ENCODE results near the gene E4F1. TPM values are rescaled to one million over a fixed set of nuclear protein-coding genes. Genes with fewer than 3 reads are reported as not detected.

The E4F1 gene
- total RNA-seq, 4 donors from 2014 or later, result 30.6 to 60.6 (median 45.2) TPM

DNA sequence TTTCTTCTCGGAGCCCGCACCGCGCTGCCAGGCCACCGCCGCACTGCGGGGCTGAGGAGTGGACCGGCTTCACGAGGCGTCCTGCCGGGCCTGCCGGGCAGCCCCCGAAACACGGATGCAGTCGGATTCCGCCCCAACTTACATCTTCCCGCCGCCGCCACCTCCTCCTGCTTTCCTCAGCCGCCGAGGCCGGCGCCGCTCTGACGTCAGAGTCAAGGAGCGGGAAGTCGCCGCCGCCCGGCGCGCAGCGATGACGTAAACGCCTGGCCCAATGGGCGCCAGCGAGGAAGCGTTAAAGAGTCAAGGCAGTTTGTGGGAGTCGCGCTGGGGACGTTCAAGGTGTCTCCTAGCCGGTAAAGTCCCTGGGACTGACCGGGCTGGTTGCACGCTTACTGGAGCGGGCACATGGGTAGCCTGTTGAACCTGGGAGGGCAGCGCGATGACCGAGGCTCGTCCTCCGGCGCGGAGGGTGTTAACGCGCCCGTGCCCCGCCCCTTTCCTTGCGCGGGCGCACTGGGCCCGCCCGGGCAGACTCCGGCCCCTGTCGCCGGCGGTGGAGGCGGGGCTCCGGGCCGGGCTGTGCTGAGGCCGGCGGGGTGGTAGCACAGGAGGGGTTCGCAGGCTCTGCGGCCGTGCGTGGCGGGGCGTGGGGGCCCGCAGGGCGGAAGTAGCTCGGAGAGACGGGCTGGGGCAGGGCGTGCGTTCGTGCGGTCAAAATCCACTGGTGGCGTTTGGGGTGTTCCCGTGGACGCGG is 44.7 kb downstream of the E4F1 start, which contains the start of gene RNPS1:
RNPS1 (minus strand) TSS at position 214 of the 754 bp plus-strand sequence. CDS start 3,483 bp downstream, outside the sequence.
- no peaks in the 10 kb centered on the region for H3K9me3 ChIP-seq
- peak within 1 kb of the TSS; percentile 67 to 94 (median 76) for H3K4me3 ChIP-seq
- H3K27ac ChIP-seq, result peak within 1 kb of the TSS; percentile 89 to 97 (median 96)
- TF ChIP-seq POLR2A (IDR thresholded peaks at IDR 0.05) (peak; percentile 98 to 99), EP300 (IDR thresholded peaks at IDR 0.05) (peak; percentile 91 to 100)
- TF ChIP-seq, protein P1, sequence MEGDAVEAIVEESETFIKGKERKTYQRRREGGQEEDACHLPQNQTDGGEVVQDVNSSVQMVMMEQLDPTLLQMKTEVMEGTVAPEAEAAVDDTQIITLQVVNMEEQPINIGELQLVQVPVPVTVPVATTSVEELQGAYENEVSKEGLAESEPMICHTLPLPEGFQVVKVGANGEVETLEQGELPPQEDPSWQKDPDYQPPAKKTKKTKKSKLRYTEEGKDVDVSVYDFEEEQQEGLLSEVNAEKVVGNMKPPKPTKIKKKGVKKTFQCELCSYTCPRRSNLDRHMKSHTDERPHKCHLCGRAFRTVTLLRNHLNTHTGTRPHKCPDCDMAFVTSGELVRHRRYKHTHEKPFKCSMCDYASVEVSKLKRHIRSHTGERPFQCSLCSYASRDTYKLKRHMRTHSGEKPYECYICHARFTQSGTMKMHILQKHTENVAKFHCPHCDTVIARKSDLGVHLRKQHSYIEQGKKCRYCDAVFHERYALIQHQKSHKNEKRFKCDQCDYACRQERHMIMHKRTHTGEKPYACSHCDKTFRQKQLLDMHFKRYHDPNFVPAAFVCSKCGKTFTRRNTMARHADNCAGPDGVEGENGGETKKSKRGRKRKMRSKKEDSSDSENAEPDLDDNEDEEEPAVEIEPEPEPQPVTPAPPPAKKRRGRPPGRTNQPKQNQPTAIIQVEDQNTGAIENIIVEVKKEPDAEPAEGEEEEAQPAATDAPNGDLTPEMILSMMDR (IDR thresholded peaks at IDR 0.05), result peak in 2 of 5 experiments; percentile 43 to 80
- peak; percentile 92 to 93 for DNase-seq (ENCODE audit: low spot score in 2 of 2)
- peaks cover 0 to 59% (median 17%) of the 10 kb centered on the region in 4 donors for H3K4me1 ChIP-seq
- H3K36me3 ChIP-seq, result peaks cover 0 to 15% (median 0%) of the 10 kb centered on the region in 3 donors
- WGBS, 2 donors, result 0 to 1% methylated on average over 22 to 46 of the region's 88 CpGs
- no peaks in the 10 kb centered on the region for H3K27me3 ChIP-seq

DNA sequence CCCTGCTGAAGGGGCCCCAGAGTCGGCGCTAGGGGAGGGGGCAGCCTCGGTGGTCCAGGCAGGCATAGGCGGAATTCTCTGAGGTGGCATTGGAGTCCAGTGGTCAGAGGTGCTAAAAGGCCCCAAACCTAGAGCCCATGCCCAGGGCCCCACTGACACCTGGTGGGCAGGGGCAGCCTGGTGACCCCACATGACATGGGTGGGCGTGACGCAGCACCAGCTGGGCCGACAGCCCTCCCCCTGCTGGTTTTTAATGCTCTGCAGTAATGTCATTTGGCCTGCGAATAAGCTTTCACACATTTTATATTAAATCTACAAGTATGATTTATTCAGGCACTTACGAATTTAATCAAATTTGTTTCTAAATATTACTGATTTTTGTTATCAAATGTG is 46.7 kb downstream of the E4F1 start:
- peak overlapping the region in 1 of 4 donors; percentile 95 for H3K27ac ChIP-seq
- H3K4me1 ChIP-seq, result peaks cover 0 to 55% (median 17%) of the 10 kb centered on the region in 4 donors
- TF ChIP-seq, protein P1 (IDR thresholded peaks at IDR 0.05), result no peak
- TF ChIP-seq EP300 (IDR thresholded peaks at IDR 0.05) (no peak), POLR2A (IDR thresholded peaks at IDR 0.05) (no peak)
- no peaks in the 10 kb centered on the region for H3K9me3 ChIP-seq
- no peaks in the 10 kb centered on the region for H3K27me3 ChIP-seq
- DNase-seq (ENCODE audit: low spot score in 2 of 2), result no peak
- 74 to 79% methylated on average over 9 of the region's 9 CpGs for WGBS, 2 donors
- no peak overlapping the region for H3K4me3 ChIP-seq
- H3K36me3 ChIP-seq, result peaks cover 0 to 7% (median 0%) of the 10 kb centered on the region in 3 donors

DNA sequence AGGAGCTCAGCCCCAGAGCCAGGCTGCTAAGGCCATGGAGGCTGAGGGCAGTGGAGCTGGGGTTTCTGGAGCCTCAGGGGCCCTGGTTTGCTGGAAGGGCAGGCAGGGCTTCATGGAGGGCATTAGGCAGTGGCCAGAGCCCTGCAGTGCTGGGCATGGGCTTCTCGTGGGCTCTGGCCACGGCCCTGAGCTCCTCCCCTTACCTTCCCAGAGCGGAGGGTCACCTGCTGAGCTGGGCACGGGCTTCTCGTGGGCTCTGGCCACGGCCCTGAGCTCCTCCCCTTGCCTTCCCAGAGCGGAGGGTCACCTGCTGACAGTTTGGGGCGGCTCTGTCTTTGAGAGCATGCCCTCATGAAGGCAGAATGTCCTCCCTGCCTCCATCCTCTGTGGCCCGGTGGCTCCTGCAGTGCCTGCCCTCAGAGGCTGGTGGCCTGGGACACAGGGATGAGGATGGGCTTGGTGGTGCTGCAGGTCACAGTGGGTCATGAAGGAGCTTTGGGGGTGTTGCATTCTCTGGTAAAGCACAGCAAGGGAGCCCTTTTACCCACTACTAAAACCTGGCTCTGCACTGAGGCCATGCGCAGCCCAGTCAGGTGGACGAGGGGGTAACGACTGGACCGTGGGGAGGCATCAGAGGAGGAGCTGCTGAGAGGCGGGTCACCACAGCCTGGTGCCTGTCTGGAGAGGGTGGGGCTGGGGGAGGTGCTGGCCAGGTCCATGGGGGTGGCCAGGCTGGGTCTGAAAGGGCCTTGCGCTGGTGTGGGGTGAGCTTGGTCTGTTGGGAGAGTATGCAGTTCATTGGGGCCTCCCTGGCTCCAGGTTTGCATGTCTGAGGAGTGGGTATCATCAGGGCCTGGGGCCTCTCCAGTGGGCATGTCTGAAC is 47.4 kb downstream of the E4F1 start:
- Histone ChIP-seq H3K36me3 (peaks cover 0 to 15% (median 0%) of the 10 kb centered on the region in 3 donors), H3K4me3 (no peak overlapping the region), H3K4me1 (peaks cover 0 to 48% (median 15%) of the 10 kb centered on the region in 4 donors), H3K9me3 (no peaks in the 10 kb centered on the region), H3K27ac (no peak overlapping the region), H3K27me3 (no peaks in the 10 kb centered on the region)
- TF ChIP-seq POLR2A (IDR thresholded peaks at IDR 0.05) (no peak), EP300 (IDR thresholded peaks at IDR 0.05) (no peak)
- WGBS, 2 donors, result 73 to 78% methylated on average over 9 to 13 of the region's 15 CpGs
- no peak for DNase-seq (ENCODE audit: low spot score in 2 of 2)

DNA sequence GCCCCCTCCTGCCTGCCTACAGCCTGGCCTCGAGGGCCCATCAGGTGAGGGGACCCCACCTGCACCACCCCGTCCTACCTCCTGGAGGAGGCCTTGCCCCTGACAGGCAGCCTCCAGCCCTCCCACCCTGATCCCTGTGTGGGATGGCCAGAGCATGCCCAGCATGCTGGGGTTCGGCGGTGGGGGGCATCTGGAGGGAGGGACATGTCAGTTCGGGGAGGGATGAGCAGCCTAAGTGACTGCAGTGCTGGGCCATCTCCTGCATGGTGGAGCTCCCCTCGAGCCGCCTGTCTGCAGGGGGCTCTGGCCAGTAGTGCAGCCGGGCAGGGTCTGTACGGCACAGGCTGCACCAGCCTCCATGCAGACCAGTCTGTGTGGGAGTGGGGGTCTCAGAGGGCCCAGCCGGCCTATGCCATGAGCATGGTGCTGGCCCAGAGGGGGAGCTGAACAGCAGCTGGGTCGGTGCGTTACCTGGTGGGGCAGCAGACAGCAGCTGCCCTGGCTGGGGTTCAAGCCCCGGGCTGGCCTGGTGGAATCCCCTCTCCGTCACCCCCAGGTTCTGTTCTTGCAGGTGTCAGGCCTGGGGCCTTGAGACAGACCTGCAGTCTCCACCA is 48.6 kb downstream of the E4F1 start:
- WGBS, 2 donors, result 83 to 90% methylated on average over 8 to 11 of the region's 14 CpGs
- H3K27ac ChIP-seq, result no peak overlapping the region
- no peak for DNase-seq (ENCODE audit: low spot score in 2 of 2)
- H3K4me3 ChIP-seq, result no peak overlapping the region
- H3K4me1 ChIP-seq, result peaks cover 0 to 38% (median 11%) of the 10 kb centered on the region in 4 donors
- H3K27me3 ChIP-seq, result no peaks in the 10 kb centered on the region
- no peaks in the 10 kb centered on the region for H3K9me3 ChIP-seq
- peaks cover 0 to 26% (median 0%) of the 10 kb centered on the region in 3 donors for H3K36me3 ChIP-seq
- no peak for TF ChIP-seq POLR2A (IDR thresholded peaks at IDR 0.05)
- TF ChIP-seq EP300 (IDR thresholded peaks at IDR 0.05), result no peak
- TF ChIP-seq, protein P1 (IDR thresholded peaks at IDR 0.05), result no peak

DNA sequence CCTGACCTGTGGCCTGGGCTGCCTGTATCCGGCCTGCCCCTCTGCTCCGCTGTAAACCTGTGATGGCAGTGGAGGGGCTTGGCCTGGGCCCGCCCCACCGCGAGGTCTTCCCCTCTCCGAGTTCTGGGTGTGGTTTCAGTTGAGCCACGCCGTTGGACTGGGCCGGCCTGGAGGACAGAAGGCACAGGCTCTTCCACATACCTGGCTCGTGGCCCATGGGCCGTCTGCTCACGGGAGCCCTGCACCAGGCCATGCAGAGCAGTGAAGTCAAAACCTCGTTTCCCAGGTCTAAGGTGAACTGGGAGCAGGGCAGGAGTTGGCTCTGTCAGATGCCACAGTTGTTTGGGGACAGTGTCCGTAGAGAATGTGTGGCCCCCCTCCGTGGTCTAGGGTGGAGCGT is 50.1 kb downstream of the E4F1 start:
- TF ChIP-seq EP300 (IDR thresholded peaks at IDR 0.05), result no peak
- no peak for TF ChIP-seq POLR2A (IDR thresholded peaks at IDR 0.05)
- TF ChIP-seq, protein P1 (IDR thresholded peaks at IDR 0.05), result no peak
- no peaks in the 10 kb centered on the region for H3K27me3 ChIP-seq
- H3K27ac ChIP-seq, result no peak overlapping the region
- no peaks in the 10 kb centered on the region for H3K9me3 ChIP-seq
- DNase-seq (ENCODE audit: low spot score in 2 of 2), result no peak
- H3K4me1 ChIP-seq, result peaks cover 0 to 37% (median 11%) of the 10 kb centered on the region in 4 donors
- no peak overlapping the region for H3K4me3 ChIP-seq
- peaks cover 0 to 42% (median 0%) of the 10 kb centered on the region in 3 donors for H3K36me3 ChIP-seq
- WGBS, 2 donors, result 79 to 80% methylated on average over 15 of the region's 16 CpGs

All from tibial nerve (tissue), 4 donors.